GM19463 (cell line): ENCODE data around the gene XPC.
"Not testable (repeated sequence)": the region's sequence is repeated elsewhere in the genome, so short reads cannot be mapped to it uniquely, and the experiment has no call there.

Source experiments
- ATAC-seq: cut with Tn5 transposase; IDR thresholded peaks from one replicate; pipeline ENCODE4 v1.9.1; 2021; ENCODE audit warnings: mild to moderate bottlenecking, moderate library complexity; ENCODE audit not compliant: unreplicated experiment

XPC gene

GRCh38 chr3:14178247-14179113, at the start of gene XPC, which contains the start of gene LSM3:
Gene XPC (minus strand): TSS chr3:14178601. CDS start chr3:14178568, 33 bp downstream.
Gene LSM3 (plus strand): TSS chr3:14178817. CDS start chr3:14178861, 44 bp downstream.
- ATAC-seq: peak; percentile 91

- ATAC-seq: no peak
Observed at GRCh38 chr3:14227856-14228255, 49.5 kb upstream of the XPC start.

- ATAC-seq: not testable (repeated sequence)
Observed at GRCh38 chr3:14226351-14226750, 48.0 kb upstream of the XPC start.

- no peak for ATAC-seq
Observed at GRCh38 chr3:14225421-14225820, 47.0 kb upstream of the XPC start.

GRCh38 chr3:14224895-14225294, 46.5 kb upstream of the XPC start:
- no peak for ATAC-seq

- no peak for ATAC-seq
Observed at GRCh38 chr3:14223595-14223994, 45.2 kb upstream of the XPC start.

- no peak for ATAC-seq
Observed at GRCh38 chr3:14222900-14223594, 44.6 kb upstream of the XPC start.

- no peak for ATAC-seq
Observed at GRCh38 chr3:14222457-14222856, 44.1 kb upstream of the XPC start.

GRCh38 chr3:14221902-14222301, 43.5 kb upstream of the XPC start:
- no peak for ATAC-seq

- ATAC-seq: no peak
Observed at GRCh38 chr3:14220933-14221332, 42.5 kb upstream of the XPC start.

GRCh38 chr3:14218355-14218754, 40.0 kb upstream of the XPC start:
- ATAC-seq: no peak

- no peak for ATAC-seq
Observed at GRCh38 chr3:14216257-14217048, 38.1 kb upstream of the XPC start.

- no peak for ATAC-seq
Observed at GRCh38 chr3:14214764-14215163, 36.4 kb upstream of the XPC start.

- ATAC-seq: no peak
Observed at GRCh38 chr3:14213066-14213774, 34.8 kb upstream of the XPC start.

- no peak for ATAC-seq
Observed at GRCh38 chr3:14212032-14212431, 33.6 kb upstream of the XPC start.

- no peak for ATAC-seq
Observed at GRCh38 chr3:14211621-14212020, 33.2 kb upstream of the XPC start.

- no peak for ATAC-seq
Observed at GRCh38 chr3:14210843-14211594, 32.6 kb upstream of the XPC start.

GRCh38 chr3:14210290-14210688, 31.9 kb upstream of the XPC start:
- no peak for ATAC-seq

GRCh38 chr3:14209581-14210289, 31.3 kb upstream of the XPC start:
- ATAC-seq: no peak
